Body of pancreas (tissue), 4 donors: ENCODE data around the gene COX4I1. TPM values are rescaled to one million over a fixed set of nuclear protein-coding genes. Genes with fewer than 3 reads are reported as not detected.

ENCODE experiments used
- ATAC-seq: fragments of 150-250 bp; one replicate; pipeline ENCODE4 v1.9.1; 2016
- DNase-seq, 4 donors: peaks; one replicate each; pipeline ENCODE4 v3.0.0-alpha.2; 2019
- H3K27ac ChIP-seq, 4 donors: fragments of 200-600 bp; sonication (generic); 1 replicate in 3 of 4; 2 replicates in 1 of 4; pipeline versions ENCODE4 v1.5.1 to v1.6.1; 2016 to 2019; ENCODE audit warnings: mild to moderate bottlenecking in 1 of 4, mixed read lengths in 1 of 4, moderate library complexity in 1 of 4
- H3K27me3 ChIP-seq, 2 donors: fragments of 200-600 bp; sonication (generic); one replicate each; pipeline ENCODE4 v1.6.0; 2016; ENCODE audit warnings: mild to moderate bottlenecking in 1 of 2
- H3K36me3 ChIP-seq, 2 donors: fragments of 200-600 bp; sonication (generic); replicated peaks in 1 of 2; 2 replicates each; pipeline ENCODE4 v1.5.1; 2016; ENCODE audit warnings: low read depth in 2 of 2; ENCODE audit not compliant: insufficient read depth in 1 of 2
- H3K4me1 ChIP-seq: fragments of 200-600 bp; sonication (generic); one replicate; pipeline ENCODE4 v1.6.0; 2016
- H3K4me3 ChIP-seq, 2 donors: fragments of 200-600 bp; sonication (generic); 1 replicate in 1 of 2; 2 replicates in 1 of 2; pipeline ENCODE4 v1.5.1; 2016 to 2019
- H3K9me3 ChIP-seq, 3 donors: fragments of 200-600 bp; sonication (generic); 1 replicate in 2 of 3; 2 replicates in 1 of 3; pipeline ENCODE4 v1.5.1; 2016
- POLR2A ChIP-seq, 3 donors: fragments of 450-650 bp; IDR thresholded peaks; one replicate each; pipeline ENCODE4 v1.6.1; 2016; ENCODE audit warnings: antibody characterized with exemption in 3 of 3, mild to moderate bottlenecking in 2 of 3
- WGBS, 2 donors: methylation state at CpG; one replicate each; pipeline ENCODE4 v1.1.5; 2017; 5-methylcytosine and 5-hydroxymethylcytosine counted together
- intact Hi-C: fragments of 100-400 bp; cut with DNase I; formaldehyde crosslinking; loops from one replicate; pipeline ENCODE4 v1.15.1; 2023
- total RNA-seq, 2 donors: library from RNA; depleted of rRNA; stranded (reverse); fragments of >200 nt; gene quantifications; one replicate each; pipeline ENCODE4 v1.1.0, GENCODE V29; 2016
- TF ChIP-seq, protein P1 (sequence below), 7 experiments: fragments of 450-650 bp in 4 of 7; fragments of 200-600 bp in 3 of 7; sonication (generic) in 3 of 7; IDR thresholded peaks; one replicate each; pipeline ENCODE4 v1.5.1; 2016 to 2019; ENCODE audit warnings: antibody characterized with exemption in 7 of 7

COX4I1 gene
- total RNA-seq, 2 donors from 2014 or later: 259 to 291 TPM

DNA sequence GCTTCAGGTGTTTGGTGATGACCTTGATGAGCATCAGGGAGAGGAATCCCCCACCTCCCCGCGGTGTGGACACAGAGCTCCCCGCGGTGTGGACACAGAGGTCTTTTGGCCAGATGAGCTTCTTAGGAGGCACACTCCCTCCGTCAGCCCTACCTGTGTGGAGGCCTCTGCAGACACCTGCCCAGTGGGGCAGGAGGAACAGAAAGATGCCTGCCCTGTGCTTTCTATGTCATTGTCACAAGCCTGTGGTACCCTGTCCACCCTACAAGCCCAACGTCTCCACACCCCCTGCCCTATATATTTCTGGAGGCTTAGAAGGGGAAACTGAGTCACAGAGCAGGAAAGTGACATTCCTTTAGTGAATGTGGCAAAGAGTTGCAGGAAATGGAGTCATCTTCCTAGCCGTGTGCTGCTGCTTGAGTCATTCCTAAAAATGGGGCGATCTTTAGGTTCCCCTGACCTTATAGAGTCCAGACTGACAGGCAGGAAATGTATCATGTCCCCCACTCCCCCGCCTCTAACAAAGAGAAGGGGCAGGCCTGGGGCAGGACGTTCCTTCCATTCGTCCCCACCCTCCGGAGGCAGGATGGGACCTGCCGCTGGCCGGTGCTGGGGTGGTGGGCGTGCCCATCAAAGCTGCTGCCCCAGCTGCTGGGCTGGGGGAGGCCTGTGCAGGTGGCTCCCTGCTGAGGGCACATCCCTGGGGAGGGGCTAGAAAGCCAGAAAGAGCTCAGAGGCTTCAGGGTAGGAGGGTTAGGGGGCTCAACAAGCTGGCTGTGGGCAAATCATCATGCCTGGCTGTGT is 47.6 kb upstream of the COX4I1 start:
- ATAC-seq: no peak
- Histone ChIP-seq H3K27ac (no peak overlapping the region), H3K4me3 (no peak overlapping the region), H3K27me3 (no peaks in the 10 kb centered on the region), H3K9me3 (no peaks in the 10 kb centered on the region), H3K36me3 (no peaks in the 10 kb centered on the region), H3K4me1 (peaks cover 47% of the 10 kb centered on the region)
- DNase-seq: no peak
- TF ChIP-seq, protein P1, sequence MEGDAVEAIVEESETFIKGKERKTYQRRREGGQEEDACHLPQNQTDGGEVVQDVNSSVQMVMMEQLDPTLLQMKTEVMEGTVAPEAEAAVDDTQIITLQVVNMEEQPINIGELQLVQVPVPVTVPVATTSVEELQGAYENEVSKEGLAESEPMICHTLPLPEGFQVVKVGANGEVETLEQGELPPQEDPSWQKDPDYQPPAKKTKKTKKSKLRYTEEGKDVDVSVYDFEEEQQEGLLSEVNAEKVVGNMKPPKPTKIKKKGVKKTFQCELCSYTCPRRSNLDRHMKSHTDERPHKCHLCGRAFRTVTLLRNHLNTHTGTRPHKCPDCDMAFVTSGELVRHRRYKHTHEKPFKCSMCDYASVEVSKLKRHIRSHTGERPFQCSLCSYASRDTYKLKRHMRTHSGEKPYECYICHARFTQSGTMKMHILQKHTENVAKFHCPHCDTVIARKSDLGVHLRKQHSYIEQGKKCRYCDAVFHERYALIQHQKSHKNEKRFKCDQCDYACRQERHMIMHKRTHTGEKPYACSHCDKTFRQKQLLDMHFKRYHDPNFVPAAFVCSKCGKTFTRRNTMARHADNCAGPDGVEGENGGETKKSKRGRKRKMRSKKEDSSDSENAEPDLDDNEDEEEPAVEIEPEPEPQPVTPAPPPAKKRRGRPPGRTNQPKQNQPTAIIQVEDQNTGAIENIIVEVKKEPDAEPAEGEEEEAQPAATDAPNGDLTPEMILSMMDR (IDR thresholded peaks at IDR 0.05): no peak
- TF ChIP-seq POLR2A (IDR thresholded peaks at IDR 0.05): no peak
- 42 to 55% methylated on average over 11 to 15 of the region's 15 CpGs for WGBS, 2 donors
- intact Hi-C loops: no loop called here

DNA sequence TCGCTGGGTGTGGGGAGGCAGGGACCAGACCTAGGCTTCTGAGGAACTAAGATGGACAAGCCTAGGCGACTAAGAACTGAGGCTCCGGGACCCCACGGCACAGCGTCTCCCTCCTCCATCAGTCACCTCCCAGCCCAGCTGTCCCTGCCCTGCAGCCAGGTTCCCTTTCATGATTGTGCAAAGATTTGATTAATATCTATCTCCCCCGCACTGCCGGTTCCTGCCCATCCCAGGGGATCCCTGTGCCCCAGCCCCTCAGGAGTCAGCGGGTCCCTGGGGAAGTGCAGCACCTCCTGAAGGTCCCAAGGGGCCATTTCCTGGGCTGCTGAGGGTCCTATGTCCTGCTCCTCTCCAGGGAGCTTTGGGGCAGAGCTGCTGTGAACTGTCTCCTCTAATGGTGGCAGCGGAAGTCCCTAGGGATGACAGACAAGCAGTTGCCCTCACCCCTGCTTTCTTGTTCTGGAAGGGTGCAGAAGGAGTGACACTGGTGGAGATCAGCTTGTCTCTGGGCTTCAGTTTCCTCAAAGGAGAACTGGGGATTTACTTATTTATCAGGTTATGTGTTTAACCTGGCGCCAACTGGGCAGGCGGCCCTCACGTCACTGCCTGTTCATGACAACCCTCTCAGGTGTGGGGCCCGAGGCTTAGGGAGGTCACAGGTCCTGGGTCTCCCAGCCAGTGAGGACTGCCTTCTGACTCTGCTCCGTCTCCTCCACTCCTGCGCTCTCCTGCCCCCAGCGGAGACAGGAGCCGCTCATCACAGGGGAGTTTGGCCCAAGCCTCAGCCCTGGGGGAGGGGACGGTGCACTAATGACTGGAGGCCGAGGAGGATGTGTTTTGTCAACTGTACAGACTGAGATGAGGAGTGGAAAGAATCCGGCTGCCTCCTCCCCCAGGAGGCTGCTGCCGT is 46.7 kb upstream of the COX4I1 start:
- 14 to 26% methylated on average over 6 to 21 of the region's 21 CpGs for WGBS, 2 donors
- intact Hi-C loops: no loop called here
- Histone ChIP-seq H3K27ac (peak overlapping the region; percentile 50 to 78 (median 72)), H3K27me3 (no peaks in the 10 kb centered on the region), H3K4me1 (peaks cover 54% of the 10 kb centered on the region), H3K4me3 (no peak overlapping the region), H3K9me3 (no peaks in the 10 kb centered on the region), H3K36me3 (no peaks in the 10 kb centered on the region)
- ATAC-seq: peak; percentile 51
- DNase-seq: peak; percentile 61 to 86 (median 79)
- TF ChIP-seq, protein P1 (IDR thresholded peaks at IDR 0.05): peak in 5 of 7 experiments; percentile 16 to 29 (median 24)
- peak in 2 of 3 donors; percentile 8 to 30 for TF ChIP-seq POLR2A (IDR thresholded peaks at IDR 0.05)

DNA sequence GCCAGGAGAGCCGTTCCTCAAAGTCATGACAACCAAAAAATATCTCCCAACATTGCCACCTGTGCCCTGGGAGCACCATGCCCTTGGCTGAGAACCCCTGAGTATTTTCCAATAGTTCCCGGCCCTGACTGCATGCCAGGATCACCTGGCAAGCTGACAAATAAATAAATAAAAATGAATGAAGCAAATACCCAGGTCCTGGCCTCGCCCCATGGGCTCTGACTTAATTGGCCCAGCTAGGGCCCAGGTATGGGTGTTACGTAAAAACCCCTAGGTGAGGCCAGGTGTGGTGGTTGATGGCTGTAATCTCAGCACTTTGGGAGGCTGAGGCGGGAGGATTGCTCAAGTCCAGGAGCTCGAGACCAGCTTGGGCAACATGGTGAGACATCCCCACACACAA is 45.9 kb upstream of the COX4I1 start:
- ATAC-seq: peak; percentile 68
- Histone ChIP-seq H3K9me3 (no peaks in the 10 kb centered on the region), H3K27ac (peak overlapping the region; percentile 50 to 78 (median 72)), H3K4me1 (peaks cover 56% of the 10 kb centered on the region), H3K27me3 (no peaks in the 10 kb centered on the region), H3K4me3 (no peak overlapping the region), H3K36me3 (no peaks in the 10 kb centered on the region)
- 8 to 12% methylated on average over 4 to 6 of the region's 6 CpGs for WGBS, 2 donors
- TF ChIP-seq, protein P1 (IDR thresholded peaks at IDR 0.05): no peak
- TF ChIP-seq POLR2A (IDR thresholded peaks at IDR 0.05): no peak
- intact Hi-C loops: no loop called here
- DNase-seq: peak; percentile 73 to 83 (median 80)

DNA sequence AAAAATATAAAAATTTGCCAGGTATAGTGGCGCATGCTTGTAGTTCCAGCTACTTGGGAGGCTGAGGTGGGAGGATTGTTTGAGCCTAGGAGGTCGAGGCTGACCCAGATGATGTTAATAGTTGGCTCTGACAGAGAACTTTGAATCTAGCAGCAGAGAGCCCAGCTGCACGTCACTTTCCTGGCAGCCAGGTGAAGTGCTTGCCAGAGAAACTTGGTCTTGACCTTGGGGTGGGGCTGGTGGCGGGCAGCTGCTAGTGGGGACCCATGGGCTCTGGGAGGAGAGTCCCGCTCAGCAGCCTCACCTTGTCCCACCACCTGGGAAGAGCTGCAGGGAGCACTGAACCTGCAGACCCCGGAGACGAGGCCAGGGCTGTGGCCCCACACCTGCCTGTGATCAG is 45.5 kb upstream of the COX4I1 start:
- H3K4me3 ChIP-seq: no peak overlapping the region
- H3K4me1 ChIP-seq: peaks cover 56% of the 10 kb centered on the region
- H3K27ac ChIP-seq: peak overlapping the region in 3 of 4 donors; percentile 50 to 78 (median 74)
- H3K9me3 ChIP-seq: no peaks in the 10 kb centered on the region
- ATAC-seq (peak; percentile 10), DNase-seq (peak; percentile 49 to 80 (median 72))
- intact Hi-C loops: no loop called here
- 20 to 59% methylated on average over 1 to 7 of the region's 7 CpGs for WGBS, 2 donors
- TF ChIP-seq, protein P1 (IDR thresholded peaks at IDR 0.05): no peak
- no peak for TF ChIP-seq POLR2A (IDR thresholded peaks at IDR 0.05)
- no peaks in the 10 kb centered on the region for H3K36me3 ChIP-seq
- no peaks in the 10 kb centered on the region for H3K27me3 ChIP-seq
